GM23338 (cell line): ENCODE data around the gene LEMD2. TPM values are rescaled to one million over a fixed set of nuclear protein-coding genes. Genes with fewer than 3 reads are reported as not detected.

Experiments
- ATAC-seq: fragments of 200-7000 bp; cut with Tn5 transposase; 3 replicates; pipeline ENCODE4 v1.9.1; 2020
- DNase-seq: peaks from one replicate; pipeline ENCODE4 v3.0.0-alpha.2; 2015; ENCODE audit warnings: low spot score
- H2AFZ ChIP-seq: fragments of 200-600 bp; sonication (generic); 2 replicates; pipeline ENCODE4 v1.8.0; 2016; ENCODE audit warnings: antibody characterized with exemption, mild to moderate bottlenecking, moderate library complexity
- H3F3A ChIP-seq: fragments of 200-600 bp; sonication (generic); replicated peaks from 2 replicates; pipeline ENCODE4 v1.8.0; 2017; ENCODE audit warnings: antibody characterized with exemption, mixed run types, low read depth
- H3K27ac ChIP-seq: fragments of 200-600 bp; sonication (generic); 2 replicates; pipeline ENCODE4 v1.6.1; 2016; ENCODE audit warnings: low read depth
- H3K27me3 ChIP-seq: fragments of 200-600 bp; sonication (generic); 2 replicates; pipeline ENCODE4 v1.8.0; 2016; ENCODE audit warnings: mild to moderate bottlenecking, mixed run types, moderate library complexity; ENCODE audit not compliant: insufficient read depth
- H3K36me3 ChIP-seq: fragments of 200-600 bp; sonication (generic); 2 replicates; pipeline ENCODE4 v1.8.0; 2016; ENCODE audit warnings: mild to moderate bottlenecking; ENCODE audit not compliant: insufficient read depth
- H3K4me1 ChIP-seq: fragments of 200-600 bp; sonication (generic); 2 replicates; pipeline ENCODE4 v1.8.0; 2016; ENCODE audit warnings: mild to moderate bottlenecking, moderate library complexity; ENCODE audit not compliant: insufficient read depth
- H3K4me2 ChIP-seq: fragments of 200-600 bp; sonication (generic); 2 replicates; pipeline ENCODE4 v1.7.1; 2017; ENCODE audit warnings: mixed run types
- H3K4me3 ChIP-seq: fragments of 200-600 bp; sonication (generic); 2 replicates; pipeline ENCODE4 v1.6.1; 2016; ENCODE audit warnings: mixed run types
- H3K79me2 ChIP-seq: fragments of 200-600 bp; sonication (generic); replicated peaks from 2 replicates; pipeline ENCODE4 v1.8.0; 2017; ENCODE audit warnings: mild to moderate bottlenecking; ENCODE audit not compliant: insufficient read depth
- H3K9me2 ChIP-seq: fragments of 200-600 bp; sonication (generic); 2 replicates; pipeline ENCODE4 v1.8.0; 2017; ENCODE audit not compliant: insufficient read depth
- H4K20me1 ChIP-seq: fragments of 200-600 bp; sonication (generic); replicated peaks from 2 replicates; pipeline ENCODE4 v1.8.0; 2017; ENCODE audit warnings: mild to moderate bottlenecking; ENCODE audit not compliant: insufficient read depth
- H3K27ac Mint-ChIP-seq: 2 replicates; pipeline ENCODE4 v1.8.0; 2020; ENCODE audit warnings: inconsistent platforms, mild to moderate bottlenecking, moderate library complexity, mixed read lengths
- H3K27me3 Mint-ChIP-seq: 3 replicates; pipeline ENCODE4 v1.8.0; 2022; ENCODE audit warnings: low read depth, mild to moderate bottlenecking, moderate library complexity, mixed read lengths, inconsistent platforms; ENCODE audit not compliant: insufficient read depth, poor library complexity
- H3K36me3 Mint-ChIP-seq: 3 replicates; pipeline ENCODE4 v1.8.0; 2021; ENCODE audit warnings: low read depth, mild to moderate bottlenecking, inconsistent platforms, moderate library complexity, mixed read lengths
- H3K4me1 Mint-ChIP-seq: 3 replicates; pipeline ENCODE4 v1.8.0; 2020; ENCODE audit warnings: mild to moderate bottlenecking, inconsistent platforms, mixed read lengths
- H3K4me3 Mint-ChIP-seq: 3 replicates; pipeline ENCODE4 v1.8.0; 2021; ENCODE audit warnings: moderate library complexity, mild to moderate bottlenecking, inconsistent platforms, mixed read lengths
- H3K9me3 Mint-ChIP-seq: 3 replicates; pipeline ENCODE4 v1.8.0; 2020; ENCODE audit warnings: moderate library complexity, mild to moderate bottlenecking, inconsistent platforms, mixed read lengths
- ETS1 ChIP-seq: IDR thresholded peaks from 2 replicates; pipeline ENCODE4 v1.6.1; 2016; ENCODE audit warnings: antibody characterized with exemption
- EZH2 ChIP-seq: fragments of 200-600 bp; sonication (generic); IDR thresholded peaks from one replicate; pipeline ENCODE4 v1.8.0; 2017; ENCODE audit warnings: antibody characterized with exemption, mild to moderate bottlenecking, low read depth; ENCODE audit not compliant: unreplicated experiment
- EZH2phosphoT487 ChIP-seq: fragments of 200-600 bp; sonication (generic); IDR thresholded peaks from one replicate; pipeline ENCODE4 v1.8.1; 2018; ENCODE audit warnings: antibody characterized with exemption; ENCODE audit not compliant: unreplicated experiment
- JUNB ChIP-seq: IDR thresholded peaks from one replicate; pipeline ENCODE4 v1.6.1; 2016; ENCODE audit warnings: antibody characterized with exemption; ENCODE audit not compliant: unreplicated experiment
- NANOG ChIP-seq: IDR thresholded peaks from 2 replicates; pipeline ENCODE4 v1.6.1; 2016; ENCODE audit warnings: antibody characterized with exemption, borderline replicate concordance
- POLR2AphosphoS5 ChIP-seq: IDR thresholded peaks from 2 replicates; pipeline ENCODE4 v1.6.1; 2016; ENCODE audit warnings: antibody characterized with exemption, low read depth
- STAT1 ChIP-seq: IDR thresholded peaks from one replicate; pipeline ENCODE4 v1.6.1; 2016; ENCODE audit warnings: antibody characterized with exemption; ENCODE audit not compliant: unreplicated experiment
- ZNF114 ChIP-seq: fragments of 250-450 bp; sonication (Bioruptor Pico); IDR thresholded peaks from 2 replicates; pipeline ENCODE4 v1.5.0; 2020; ENCODE audit warnings: mild to moderate bottlenecking, moderate library complexity
- ZNF331 ChIP-seq: fragments of 250-450 bp; sonication (Bioruptor Pico); IDR thresholded peaks from 2 replicates; pipeline ENCODE4 v1.5.0; 2020; ENCODE audit warnings: low read depth, mild to moderate bottlenecking, moderate library complexity
- polyA plus RNA-seq: library from polyadenylated mRNA; unstranded; fragments of >200 nt; fragmentation: Nextera tagmentation; extraction: Ambion mirVana; gene quantifications from 2 replicates; pipeline ENCODE4 v1.2.1, GENCODE V29; 2016
- total RNA-seq: library from RNA; depleted of rRNA; stranded (reverse); fragments of >200 nt; shearing (Covaris generic); gene quantifications from 2 replicates; pipeline ENCODE4 v1.2.3, GENCODE V29; 2014
- TF ChIP-seq, protein P1 (sequence below): IDR thresholded peaks from one replicate; pipeline ENCODE4 v1.6.1; 2018; ENCODE audit warnings: antibody characterized with exemption; ENCODE audit not compliant: unreplicated experiment

LEMD2 gene
- total and polyA plus RNA-seq, 2 experiments from 2014 or later: 28.6 to 64.7 TPM

GRCh38 chr6:33733709-33734007 is 55.3 kb downstream of the LEMD2 start:
- Histone ChIP-seq H3K79me2 (no peaks in the 10 kb centered on the region), H3K27ac (no peak overlapping the region), H4K20me1 (no peaks in the 10 kb centered on the region), H3K27me3 (no peaks in the 10 kb centered on the region), H3K4me1 (no peaks in the 10 kb centered on the region), H3K9me2 (no peaks in the 10 kb centered on the region), H3F3A (no peaks in the 10 kb centered on the region), H3K4me2 (no peak overlapping the region), H3K36me3 (no peaks in the 10 kb centered on the region; the same call in 1 of the 2 replicates), H3K4me3 (no peak overlapping the region), H2AFZ (no peak overlapping the region)
- Mint-ChIP-seq H3K9me3 (no peaks in the 10 kb centered on the region), H3K27me3 (peaks cover 9% of the 10 kb centered on the region), H3K4me1 (no peaks in the 10 kb centered on the region), H3K4me3 (no peak overlapping the region), H3K27ac (no peak overlapping the region), H3K36me3 (no peaks in the 10 kb centered on the region)
- no peak for DNase-seq
- ATAC-seq: no peak
- no peak for TF ChIP-seq EZH2
- no peak for TF ChIP-seq ETS1
- TF ChIP-seq, protein P1, sequence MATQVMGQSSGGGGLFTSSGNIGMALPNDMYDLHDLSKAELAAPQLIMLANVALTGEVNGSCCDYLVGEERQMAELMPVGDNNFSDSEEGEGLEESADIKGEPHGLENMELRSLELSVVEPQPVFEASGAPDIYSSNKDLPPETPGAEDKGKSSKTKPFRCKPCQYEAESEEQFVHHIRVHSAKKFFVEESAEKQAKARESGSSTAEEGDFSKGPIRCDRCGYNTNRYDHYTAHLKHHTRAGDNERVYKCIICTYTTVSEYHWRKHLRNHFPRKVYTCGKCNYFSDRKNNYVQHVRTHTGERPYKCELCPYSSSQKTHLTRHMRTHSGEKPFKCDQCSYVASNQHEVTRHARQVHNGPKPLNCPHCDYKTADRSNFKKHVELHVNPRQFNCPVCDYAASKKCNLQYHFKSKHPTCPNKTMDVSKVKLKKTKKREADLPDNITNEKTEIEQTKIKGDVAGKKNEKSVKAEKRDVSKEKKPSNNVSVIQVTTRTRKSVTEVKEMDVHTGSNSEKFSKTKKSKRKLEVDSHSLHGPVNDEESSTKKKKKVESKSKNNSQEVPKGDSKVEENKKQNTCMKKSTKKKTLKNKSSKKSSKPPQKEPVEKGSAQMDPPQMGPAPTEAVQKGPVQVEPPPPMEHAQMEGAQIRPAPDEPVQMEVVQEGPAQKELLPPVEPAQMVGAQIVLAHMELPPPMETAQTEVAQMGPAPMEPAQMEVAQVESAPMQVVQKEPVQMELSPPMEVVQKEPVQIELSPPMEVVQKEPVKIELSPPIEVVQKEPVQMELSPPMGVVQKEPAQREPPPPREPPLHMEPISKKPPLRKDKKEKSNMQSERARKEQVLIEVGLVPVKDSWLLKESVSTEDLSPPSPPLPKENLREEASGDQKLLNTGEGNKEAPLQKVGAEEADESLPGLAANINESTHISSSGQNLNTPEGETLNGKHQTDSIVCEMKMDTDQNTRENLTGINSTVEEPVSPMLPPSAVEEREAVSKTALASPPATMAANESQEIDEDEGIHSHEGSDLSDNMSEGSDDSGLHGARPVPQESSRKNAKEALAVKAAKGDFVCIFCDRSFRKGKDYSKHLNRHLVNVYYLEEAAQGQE: no peak
- TF ChIP-seq JUNB: no peak
- TF ChIP-seq ZNF114 (CRISPR knock-in tag): no peak
- no peak for TF ChIP-seq EZH2phosphoT487
- no peak for TF ChIP-seq POLR2AphosphoS5
- no peak for TF ChIP-seq STAT1
- TF ChIP-seq ZNF331 (CRISPR knock-in tag): no peak

- Histone ChIP-seq H3K4me3 (no peak overlapping the region), H3K79me2 (no peaks in the 10 kb centered on the region), H2AFZ (no peak overlapping the region), H3F3A (no peaks in the 10 kb centered on the region), H3K4me1 (no peaks in the 10 kb centered on the region), H4K20me1 (no peaks in the 10 kb centered on the region), H3K9me2 (no peaks in the 10 kb centered on the region), H3K36me3 (no peaks in the 10 kb centered on the region; the same call in 1 of the 2 replicates), H3K27ac (no peak overlapping the region), H3K4me2 (no peak overlapping the region), H3K27me3 (no peaks in the 10 kb centered on the region)
- Mint-ChIP-seq H3K4me1 (no peaks in the 10 kb centered on the region), H3K27ac (no peak overlapping the region; the same call in 1 of the 2 replicates), H3K27me3 (peaks cover 11% of the 10 kb centered on the region), H3K4me3 (no peak overlapping the region), H3K9me3 (no peaks in the 10 kb centered on the region), H3K36me3 (no peaks in the 10 kb centered on the region)
- DNase-seq (no peak), ATAC-seq (no peak)
- TF ChIP-seq NANOG (no peak), POLR2AphosphoS5 (no peak)
Measured at GRCh38 chr6:33732817-33733708, 55.9 kb downstream of the LEMD2 start.
